Fibroblast of lung (primary cell): ENCODE measurements around the gene HCAR2. TPM values are rescaled to one million over a fixed set of nuclear protein-coding genes. Genes with fewer than 3 reads are reported as not detected.

Source experiments
- DNase-seq, 2 donors: peaks; one replicate each; pipeline versions ENCODE4 v3.0.0 to v3.0.0-alpha.2; 2010; ENCODE audit warnings: low read depth in 2 of 2
- H2AFZ ChIP-seq: 2 replicates; pipeline ENCODE4 v1.5.1; 2012; ENCODE audit warnings: low read length, control low read depth, inconsistent platforms
- H3K27ac ChIP-seq: 2 replicates; pipeline ENCODE4 v1.5.1; 2011; ENCODE audit warnings: low read length, control low read depth; ENCODE audit not compliant: insufficient read depth
- H3K27me3 ChIP-seq: 2 replicates; pipeline ENCODE4 v1.5.1; 2011; ENCODE audit warnings: mild to moderate bottlenecking, low read length; ENCODE audit not compliant: control insufficient read depth, insufficient read depth
- H3K36me3 ChIP-seq: 2 replicates; pipeline ENCODE4 v1.5.1; 2011; ENCODE audit warnings: low read length; ENCODE audit not compliant: control insufficient read depth, insufficient read depth
- H3K4me1 ChIP-seq: 2 replicates; pipeline ENCODE4 v1.5.1; 2011; ENCODE audit warnings: low read length; ENCODE audit not compliant: control insufficient read depth, insufficient read depth; ENCODE audit errors: extremely low read depth
- H3K4me2 ChIP-seq: 2 replicates; pipeline ENCODE4 v1.5.1; 2011; ENCODE audit warnings: low read length, control low read depth; ENCODE audit not compliant: insufficient read depth; ENCODE audit errors: extremely low read depth
- H3K4me3 ChIP-seq, 4 experiments: fragments of 200-600 bp in 1 of 4; sonication (generic) in 1 of 4; replicated peaks in 1 of 4; 2 replicates each; pipeline ENCODE4 v1.5.1; 2011 to 2016; ENCODE audit warnings: low read length in 4 of 4, low read depth in 3 of 4, mild to moderate bottlenecking in 3 of 4, control low read depth in 2 of 4, inconsistent platforms in 1 of 4, mixed read lengths in 1 of 4; ENCODE audit not compliant: insufficient read depth in 1 of 4; ENCODE audit errors: control extremely low read depth in 1 of 4
- H3K79me2 ChIP-seq: 2 replicates; pipeline ENCODE4 v1.5.1; 2012; ENCODE audit warnings: mild to moderate bottlenecking, low read length, inconsistent platforms; ENCODE audit not compliant: control insufficient read depth, insufficient read depth
- H3K9ac ChIP-seq: 2 replicates; pipeline ENCODE4 v1.5.1; 2011; ENCODE audit warnings: mild to moderate bottlenecking, low read length, control low read depth; ENCODE audit not compliant: insufficient read depth
- H3K9me3 ChIP-seq: 2 replicates; pipeline ENCODE4 v1.5.1; 2012; ENCODE audit warnings: low read depth, low read length; ENCODE audit not compliant: control insufficient read depth, insufficient read depth
- H4K20me1 ChIP-seq: 2 replicates; pipeline ENCODE4 v1.5.1; 2011; ENCODE audit warnings: low read length; ENCODE audit not compliant: control insufficient read depth, insufficient read depth; ENCODE audit errors: extremely low read depth
- EZH2 ChIP-seq: IDR thresholded peaks from 2 replicates; pipeline ENCODE4 v1.5.1; 2012; ENCODE audit warnings: low read length, control low read depth, mild to moderate bottlenecking; ENCODE audit errors: missing control alignments
- polyA plus RNA-seq, 2 donors: library from polyadenylated mRNA; depleted of rRNA in 1 of 2; stranded (reverse) in 1 of 2; unstranded in 1 of 2; fragments of >200 nt; gene quantifications; 2 replicates each; pipeline ENCODE4 v1.2.1, GENCODE V29; 2011 to 2012; ENCODE audit warnings: missing spikeins in 1 of 2
- total RNA-seq: library from RNA; depleted of rRNA; stranded (reverse); fragments of >200 nt; gene quantifications from 2 replicates; pipeline ENCODE4 v1.2.1, GENCODE V29; 2014
- TF ChIP-seq, protein P1 (sequence below), 2 donors: IDR thresholded peaks in 1 of 2; conservative IDR thresholded peaks in 1 of 2; 1 replicate in 1 of 2; 2 replicates in 1 of 2; pipeline ENCODE4 v1.5.1; 2011 to 2012; ENCODE audit warnings: low read length in 2 of 2, control low read depth in 1 of 2, inconsistent platforms in 1 of 2, low read depth in 1 of 2, mild to moderate bottlenecking in 1 of 2

Gene HCAR2
- total and polyA plus RNA-seq, 2 donors (not counting 1 experiment from before 2014, with no cell fraction given): under 0.01 TPM; not detected in 1

DNA sequence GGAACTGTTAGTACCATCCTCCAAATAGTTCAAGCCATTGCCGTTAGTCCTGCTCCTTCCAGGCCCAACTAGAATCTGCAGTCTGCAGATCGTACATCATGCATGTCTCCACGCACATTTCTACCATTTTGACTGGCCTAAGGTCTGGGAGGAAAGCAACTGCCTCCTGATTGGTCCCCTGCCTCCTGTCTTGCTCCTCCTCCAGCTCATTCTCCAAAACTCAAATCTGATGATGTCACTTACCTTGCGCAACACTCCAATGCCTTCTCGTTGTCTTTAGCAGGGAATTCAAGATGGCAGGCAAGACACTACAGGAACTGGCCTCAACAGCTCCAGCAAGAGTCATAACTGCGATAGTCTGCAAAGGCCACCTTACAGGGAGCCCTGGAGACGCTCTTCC lies 37.2 kb upstream of the HCAR2 start:
- H3K4me2 ChIP-seq: no peak overlapping the region
- no peak overlapping the region for H3K4me3 ChIP-seq
- no peaks in the 10 kb centered on the region for H3K4me1 ChIP-seq
- H2AFZ ChIP-seq: no peak overlapping the region
- no peaks in the 10 kb centered on the region for H3K9me3 ChIP-seq
- H4K20me1 ChIP-seq: no peaks in the 10 kb centered on the region
- TF ChIP-seq EZH2: no peak
- TF ChIP-seq, protein P1, sequence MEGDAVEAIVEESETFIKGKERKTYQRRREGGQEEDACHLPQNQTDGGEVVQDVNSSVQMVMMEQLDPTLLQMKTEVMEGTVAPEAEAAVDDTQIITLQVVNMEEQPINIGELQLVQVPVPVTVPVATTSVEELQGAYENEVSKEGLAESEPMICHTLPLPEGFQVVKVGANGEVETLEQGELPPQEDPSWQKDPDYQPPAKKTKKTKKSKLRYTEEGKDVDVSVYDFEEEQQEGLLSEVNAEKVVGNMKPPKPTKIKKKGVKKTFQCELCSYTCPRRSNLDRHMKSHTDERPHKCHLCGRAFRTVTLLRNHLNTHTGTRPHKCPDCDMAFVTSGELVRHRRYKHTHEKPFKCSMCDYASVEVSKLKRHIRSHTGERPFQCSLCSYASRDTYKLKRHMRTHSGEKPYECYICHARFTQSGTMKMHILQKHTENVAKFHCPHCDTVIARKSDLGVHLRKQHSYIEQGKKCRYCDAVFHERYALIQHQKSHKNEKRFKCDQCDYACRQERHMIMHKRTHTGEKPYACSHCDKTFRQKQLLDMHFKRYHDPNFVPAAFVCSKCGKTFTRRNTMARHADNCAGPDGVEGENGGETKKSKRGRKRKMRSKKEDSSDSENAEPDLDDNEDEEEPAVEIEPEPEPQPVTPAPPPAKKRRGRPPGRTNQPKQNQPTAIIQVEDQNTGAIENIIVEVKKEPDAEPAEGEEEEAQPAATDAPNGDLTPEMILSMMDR (conservative IDR thresholded peaks at IDR 0.05 in 1 of 2, IDR thresholded peaks at IDR 0.05 in 1 of 2; ENCODE audit: low read depth in 1 of 2, low read length in 2 of 2): no peak
- no peak for DNase-seq
- H3K27ac ChIP-seq: no peak overlapping the region
- H3K36me3 ChIP-seq: no peaks in the 10 kb centered on the region
- no peak overlapping the region for H3K9ac ChIP-seq
- H3K79me2 ChIP-seq: no peaks in the 10 kb centered on the region
- H3K27me3 ChIP-seq: no peaks in the 10 kb centered on the region

DNA sequence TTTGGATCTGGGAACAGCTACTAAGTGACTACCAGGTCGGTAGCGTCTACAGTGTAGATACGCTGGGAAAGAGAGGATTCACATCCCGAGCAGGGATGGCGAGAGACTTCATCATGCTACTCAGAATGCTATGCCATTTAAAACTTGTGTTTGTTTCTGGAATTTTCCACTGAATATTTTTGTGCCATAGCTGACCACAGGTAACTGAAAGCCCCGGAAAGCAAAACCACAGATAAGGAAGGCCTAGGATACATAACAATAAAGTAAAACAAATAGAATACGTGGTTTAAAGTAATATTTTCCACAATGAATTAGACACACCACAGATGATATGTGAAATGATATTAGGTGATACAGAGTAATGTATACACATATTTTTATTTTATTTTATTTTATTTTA lies 35.4 kb upstream of the HCAR2 start:
- TF ChIP-seq EZH2: no peak
- TF ChIP-seq, protein P1 (conservative IDR thresholded peaks at IDR 0.05 in 1 of 2, IDR thresholded peaks at IDR 0.05 in 1 of 2; ENCODE audit: low read depth in 1 of 2, low read length in 2 of 2): no peak
- no peak overlapping the region for H3K9ac ChIP-seq
- peak in 1 of 2 donors; percentile 67 for DNase-seq

DNA sequence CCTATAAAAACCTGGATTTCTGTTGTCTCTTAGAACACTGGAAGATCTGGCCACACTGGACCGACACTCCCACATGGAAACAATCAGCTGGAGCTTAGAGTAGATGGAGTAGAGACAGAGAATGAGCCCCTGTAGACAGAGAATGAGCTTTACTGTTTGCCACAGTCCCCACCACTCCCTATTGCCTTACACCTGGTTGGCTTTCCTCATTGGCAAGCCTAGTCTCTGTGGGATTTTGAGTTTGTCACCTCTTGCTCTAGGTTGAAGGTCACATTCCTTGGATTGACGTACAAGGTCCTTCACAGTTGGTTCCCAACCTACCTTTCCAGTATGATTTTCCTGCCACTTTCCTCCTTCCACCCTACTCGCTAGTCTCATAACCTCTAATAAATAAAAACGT lies 29.5 kb upstream of the HCAR2 start:
- TF ChIP-seq EZH2: no peak
- TF ChIP-seq, protein P1 (conservative IDR thresholded peaks at IDR 0.05 in 1 of 2, IDR thresholded peaks at IDR 0.05 in 1 of 2; ENCODE audit: low read depth in 1 of 2, low read length in 2 of 2): no peak
- Histone ChIP-seq H4K20me1 (no peaks in the 10 kb centered on the region), H2AFZ (no peak overlapping the region), H3K4me2 (no peak overlapping the region), H3K9me3 (no peaks in the 10 kb centered on the region), H3K79me2 (no peaks in the 10 kb centered on the region), H3K36me3 (no peaks in the 10 kb centered on the region), H3K27me3 (no peaks in the 10 kb centered on the region), H3K27ac (no peak overlapping the region), H3K9ac (no peak overlapping the region), H3K4me3 (no peak overlapping the region), H3K4me1 (no peaks in the 10 kb centered on the region)
- DNase-seq: no peak

More for the DNA sequence above, 35.4 kb upstream of the HCAR2 start:
- Histone ChIP-seq H3K4me3 (no peak overlapping the region), H4K20me1 (no peaks in the 10 kb centered on the region), H3K27ac (no peak overlapping the region), H3K79me2 (no peaks in the 10 kb centered on the region), H3K36me3 (no peaks in the 10 kb centered on the region), H3K4me1 (no peaks in the 10 kb centered on the region), H3K4me2 (no peak overlapping the region), H3K9me3 (no peaks in the 10 kb centered on the region), H3K27me3 (no peaks in the 10 kb centered on the region), H2AFZ (no peak overlapping the region)
